Measurements from ENCODE around the gene RIN1.

DNA sequence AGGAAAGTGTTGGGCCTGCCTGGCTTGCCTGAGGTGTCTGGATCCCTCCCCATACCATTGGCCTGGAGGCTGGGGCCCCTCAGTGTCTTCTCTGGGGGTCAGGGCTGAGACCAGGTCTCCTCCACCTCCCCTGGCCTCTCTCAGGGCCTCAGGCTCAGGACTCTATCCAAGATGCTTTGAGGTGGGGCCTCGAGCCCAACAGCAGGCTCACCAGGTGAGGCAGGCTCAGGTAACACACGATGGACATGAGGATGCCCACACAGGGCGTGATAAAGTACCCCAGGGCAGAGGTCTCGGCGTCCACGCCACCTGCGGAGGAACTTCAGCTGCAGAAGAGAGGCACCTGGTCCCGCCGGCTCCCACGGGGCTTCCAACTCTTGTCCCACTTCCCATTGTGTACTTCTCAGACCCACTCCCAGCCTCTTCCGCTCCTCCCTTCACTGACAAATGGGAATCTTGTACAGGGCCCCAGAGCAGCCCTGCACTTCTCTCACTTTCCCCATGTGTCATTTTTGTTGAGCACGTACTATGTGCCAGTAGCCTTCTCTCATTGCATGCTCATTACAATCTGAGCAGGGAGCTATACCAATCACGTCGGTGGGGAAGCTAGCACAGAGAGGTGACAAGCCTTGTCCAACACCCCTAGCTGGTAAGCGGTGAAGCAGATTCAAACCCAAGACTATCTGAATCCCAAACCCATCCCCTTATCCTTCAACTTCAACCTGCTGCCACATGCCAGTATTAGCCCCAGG is 31.5 kb upstream of the RIN1 start:
- TF ChIP-seq TAF1 (IDR thresholded peaks at IDR 0.05; ENCODE audit: borderline replicate concordance, insufficient read depth, low read length) (no peak), POLR2AphosphoS5 (IDR thresholded peaks at IDR 0.05; ENCODE audit: low read depth, low read length) (no peak), SIN3A (IDR thresholded peaks at IDR 0.05; ENCODE audit: borderline replicate concordance, insufficient read depth, low read length) (no peak), FOXP2 (optimal IDR thresholded peaks at IDR 0.05; ENCODE audit: borderline replicate concordance, extremely low read depth, extremely low read length, insufficient read depth) (no peak)
- TF ChIP-seq, protein P1, sequence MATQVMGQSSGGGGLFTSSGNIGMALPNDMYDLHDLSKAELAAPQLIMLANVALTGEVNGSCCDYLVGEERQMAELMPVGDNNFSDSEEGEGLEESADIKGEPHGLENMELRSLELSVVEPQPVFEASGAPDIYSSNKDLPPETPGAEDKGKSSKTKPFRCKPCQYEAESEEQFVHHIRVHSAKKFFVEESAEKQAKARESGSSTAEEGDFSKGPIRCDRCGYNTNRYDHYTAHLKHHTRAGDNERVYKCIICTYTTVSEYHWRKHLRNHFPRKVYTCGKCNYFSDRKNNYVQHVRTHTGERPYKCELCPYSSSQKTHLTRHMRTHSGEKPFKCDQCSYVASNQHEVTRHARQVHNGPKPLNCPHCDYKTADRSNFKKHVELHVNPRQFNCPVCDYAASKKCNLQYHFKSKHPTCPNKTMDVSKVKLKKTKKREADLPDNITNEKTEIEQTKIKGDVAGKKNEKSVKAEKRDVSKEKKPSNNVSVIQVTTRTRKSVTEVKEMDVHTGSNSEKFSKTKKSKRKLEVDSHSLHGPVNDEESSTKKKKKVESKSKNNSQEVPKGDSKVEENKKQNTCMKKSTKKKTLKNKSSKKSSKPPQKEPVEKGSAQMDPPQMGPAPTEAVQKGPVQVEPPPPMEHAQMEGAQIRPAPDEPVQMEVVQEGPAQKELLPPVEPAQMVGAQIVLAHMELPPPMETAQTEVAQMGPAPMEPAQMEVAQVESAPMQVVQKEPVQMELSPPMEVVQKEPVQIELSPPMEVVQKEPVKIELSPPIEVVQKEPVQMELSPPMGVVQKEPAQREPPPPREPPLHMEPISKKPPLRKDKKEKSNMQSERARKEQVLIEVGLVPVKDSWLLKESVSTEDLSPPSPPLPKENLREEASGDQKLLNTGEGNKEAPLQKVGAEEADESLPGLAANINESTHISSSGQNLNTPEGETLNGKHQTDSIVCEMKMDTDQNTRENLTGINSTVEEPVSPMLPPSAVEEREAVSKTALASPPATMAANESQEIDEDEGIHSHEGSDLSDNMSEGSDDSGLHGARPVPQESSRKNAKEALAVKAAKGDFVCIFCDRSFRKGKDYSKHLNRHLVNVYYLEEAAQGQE (IDR thresholded peaks at IDR 0.05; ENCODE audit: insufficient read depth in 1 of 2, low read depth in 2 of 2, low read length in 2 of 2), result no peak
